Activated naive CD8-positive, alpha-beta T cell treated with anti-CD3 and anti-CD28 coated beads for 36 hours (primary cell): ENCODE results near the gene CTXND1. TPM values are rescaled to one million over a fixed set of nuclear protein-coding genes. Genes with fewer than 3 reads are reported as not detected.

Experiments
- DNase-seq: peaks from one replicate; pipeline ENCODE4 v3.0.0; 2021
- H3K27ac Mint-ChIP-seq: one replicate; pipeline ENCODE4 v1.8.0; 2022; ENCODE audit warnings: mild to moderate bottlenecking, moderate library complexity, mixed read lengths
- H3K27me3 Mint-ChIP-seq: one replicate; pipeline ENCODE4 v1.8.0; 2022; ENCODE audit warnings: mild to moderate bottlenecking, mixed read lengths
- H3K36me3 Mint-ChIP-seq: one replicate; pipeline ENCODE4 v1.8.0; 2021; ENCODE audit warnings: mild to moderate bottlenecking, mixed read lengths
- H3K4me1 Mint-ChIP-seq: one replicate; pipeline ENCODE4 v1.8.0; 2021; ENCODE audit warnings: mixed read lengths
- H3K4me3 Mint-ChIP-seq: one replicate; pipeline ENCODE4 v1.8.0; 2022; ENCODE audit warnings: mild to moderate bottlenecking, moderate library complexity, mixed read lengths
- H3K9me3 Mint-ChIP-seq: one replicate; pipeline ENCODE4 v1.8.0; 2022; ENCODE audit warnings: mixed read lengths
- total RNA-seq, 2 experiments: library from RNA; stranded (reverse); gene quantifications; one replicate each; pipeline ENCODE4 v1.2.3, GENCODE V29; 2021

CTXND1 gene
- total RNA-seq, 2 experiments from 2014 or later = not detected

DNA sequence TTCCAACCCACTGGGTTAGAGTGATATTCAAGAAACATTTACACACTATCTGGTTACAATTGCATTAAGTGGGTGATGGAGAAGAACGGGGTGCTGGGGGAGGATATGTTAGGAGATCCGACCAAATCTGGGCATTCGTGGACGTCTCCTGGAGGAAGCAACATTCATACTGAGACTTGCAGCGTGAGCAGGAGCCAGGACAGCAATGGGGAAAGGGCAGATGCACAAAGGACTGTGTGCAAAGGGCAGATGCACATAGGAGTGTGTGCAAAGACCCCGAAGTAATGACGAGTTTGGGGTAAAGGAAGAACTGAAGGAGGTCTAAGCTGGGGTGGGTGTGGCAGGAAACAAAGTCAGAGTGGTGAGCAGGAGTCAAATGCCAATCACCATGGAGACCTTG is 16.1 kb upstream of the CTXND1 start:
- H3K27ac Mint-ChIP-seq = no peak overlapping the region
- H3K36me3 Mint-ChIP-seq = no peaks in the 10 kb centered on the region
- DNase-seq = no peak
- H3K4me1 Mint-ChIP-seq = no peaks in the 10 kb centered on the region
- no peaks in the 10 kb centered on the region for H3K9me3 Mint-ChIP-seq
- H3K4me3 Mint-ChIP-seq = no peak overlapping the region
- H3K27me3 Mint-ChIP-seq = peaks cover 9% of the 10 kb centered on the region

DNA sequence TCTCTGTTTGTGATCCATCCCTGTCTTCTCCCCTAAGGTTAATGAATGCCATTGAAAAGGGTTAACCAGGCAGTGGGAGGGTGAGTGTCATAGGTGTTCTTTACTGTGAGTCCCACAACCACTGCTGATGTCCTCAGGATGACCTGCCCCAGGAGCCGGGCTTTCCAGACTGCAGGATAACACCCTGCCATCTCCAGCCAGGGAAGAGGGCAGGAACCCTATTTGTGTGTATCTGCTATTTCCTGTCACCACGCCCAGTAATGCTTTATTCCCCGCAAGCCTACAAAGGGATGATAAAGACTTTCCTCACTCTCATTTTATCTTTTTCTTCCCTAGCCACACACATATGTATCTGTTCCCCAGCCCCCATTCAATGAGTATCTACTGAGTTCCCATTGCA is 15.6 kb upstream of the CTXND1 start:
- Mint-ChIP-seq H3K27ac (no peak overlapping the region), H3K4me1 (no peaks in the 10 kb centered on the region), H3K36me3 (no peaks in the 10 kb centered on the region), H3K4me3 (no peak overlapping the region), H3K9me3 (no peaks in the 10 kb centered on the region), H3K27me3 (peaks cover 7% of the 10 kb centered on the region)
- DNase-seq = no peak

DNA sequence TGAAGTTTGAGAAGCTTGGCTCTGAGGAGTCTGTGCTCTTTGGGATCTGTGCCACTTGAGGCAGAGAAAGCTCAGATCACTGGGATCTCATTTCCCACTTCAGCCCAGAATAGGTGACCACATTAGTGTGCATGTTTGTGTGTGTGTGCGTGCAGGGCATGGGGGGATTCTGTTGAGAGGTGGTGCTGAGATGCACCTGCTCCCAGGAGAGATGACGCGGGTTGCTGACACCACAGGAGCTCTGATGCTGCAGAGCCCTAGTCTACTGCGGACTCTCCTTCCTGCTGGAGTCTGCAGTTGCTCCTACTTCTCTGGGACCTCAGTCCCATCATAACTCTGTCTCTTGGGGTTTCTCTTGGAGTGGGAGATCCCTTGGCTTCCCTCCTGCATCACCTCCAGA is 14.7 kb upstream of the CTXND1 start:
- H3K4me3 Mint-ChIP-seq = no peak overlapping the region
- no peak overlapping the region for H3K27ac Mint-ChIP-seq
- H3K27me3 Mint-ChIP-seq = peaks cover 12% of the 10 kb centered on the region
- no peak for DNase-seq
- H3K9me3 Mint-ChIP-seq = no peaks in the 10 kb centered on the region
- H3K4me1 Mint-ChIP-seq = no peaks in the 10 kb centered on the region
- no peaks in the 10 kb centered on the region for H3K36me3 Mint-ChIP-seq

DNA sequence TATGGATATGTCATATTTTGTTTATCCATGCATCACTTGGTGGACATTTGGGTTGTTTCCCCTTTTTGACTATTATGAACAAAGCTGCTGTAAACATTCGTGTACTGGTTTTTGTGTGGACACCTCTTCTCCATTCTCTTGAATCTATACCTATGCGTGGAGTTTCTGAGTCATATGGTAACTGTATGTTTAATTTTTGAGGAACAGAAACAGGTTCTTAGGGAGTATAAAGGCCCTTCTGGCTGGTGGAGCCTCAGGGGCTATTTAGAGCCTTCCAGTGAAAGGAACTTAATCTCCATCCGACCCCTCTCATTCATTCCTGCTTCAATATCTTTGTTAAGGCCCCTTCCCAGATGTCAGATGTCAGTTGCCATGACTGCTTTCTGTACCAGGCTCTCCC is 14.1 kb upstream of the CTXND1 start:
- no peak for DNase-seq
- H3K36me3 Mint-ChIP-seq = no peaks in the 10 kb centered on the region
- H3K4me3 Mint-ChIP-seq = no peak overlapping the region
- no peaks in the 10 kb centered on the region for H3K9me3 Mint-ChIP-seq
- no peaks in the 10 kb centered on the region for H3K4me1 Mint-ChIP-seq
- no peak overlapping the region for H3K27ac Mint-ChIP-seq
- H3K27me3 Mint-ChIP-seq = peaks cover 13% of the 10 kb centered on the region

DNA sequence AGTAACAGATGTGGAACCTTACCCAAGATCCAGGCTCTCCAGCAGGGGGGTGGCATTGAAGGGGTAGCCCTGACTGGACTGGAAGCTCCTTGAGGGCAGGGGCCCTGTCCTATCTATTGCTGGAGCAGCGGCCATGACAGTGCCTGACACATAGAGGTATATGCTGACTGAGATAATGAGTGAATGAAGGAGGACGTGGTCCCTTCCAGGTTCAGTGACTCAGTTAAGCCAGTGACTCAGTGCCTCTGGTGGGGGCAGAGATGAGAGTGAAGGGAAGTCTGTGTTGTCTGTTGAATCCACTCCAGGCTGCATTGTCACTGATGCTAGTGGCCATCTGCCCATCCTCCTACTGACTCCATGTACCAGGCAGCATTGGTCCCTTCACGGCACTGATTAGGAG is 13.0 kb upstream of the CTXND1 start:
- H3K9me3 Mint-ChIP-seq = no peaks in the 10 kb centered on the region
- peak; percentile 15 for DNase-seq
- no peaks in the 10 kb centered on the region for H3K36me3 Mint-ChIP-seq
- no peak overlapping the region for H3K4me3 Mint-ChIP-seq
- H3K27ac Mint-ChIP-seq = no peak overlapping the region
- peaks cover 15% of the 10 kb centered on the region for H3K27me3 Mint-ChIP-seq
- H3K4me1 Mint-ChIP-seq = no peaks in the 10 kb centered on the region

DNA sequence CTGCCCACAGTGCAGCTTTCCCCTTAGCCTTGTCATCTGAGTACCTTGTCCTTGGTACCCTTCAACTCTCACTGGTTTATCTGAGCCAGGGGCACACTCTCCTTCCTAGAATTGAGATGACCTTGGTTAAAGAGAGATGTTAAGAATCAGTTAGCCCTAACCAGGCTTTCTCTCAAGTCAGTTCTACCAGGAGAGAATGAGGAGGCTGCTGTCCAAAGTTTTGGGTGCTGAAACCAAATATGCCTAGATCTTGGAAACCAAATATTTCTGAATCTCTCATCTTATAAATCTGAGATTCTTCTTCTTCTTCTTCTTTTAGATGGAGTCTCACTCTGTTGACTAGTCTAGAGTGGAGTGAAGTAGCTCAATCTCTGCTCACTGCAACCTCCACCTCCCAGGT is 12.0 kb upstream of the CTXND1 start:
- DNase-seq = no peak
- Mint-ChIP-seq H3K36me3 (no peaks in the 10 kb centered on the region), H3K27ac (no peak overlapping the region), H3K9me3 (no peaks in the 10 kb centered on the region), H3K4me3 (no peak overlapping the region), H3K27me3 (peaks cover 25% of the 10 kb centered on the region), H3K4me1 (no peaks in the 10 kb centered on the region)

DNA sequence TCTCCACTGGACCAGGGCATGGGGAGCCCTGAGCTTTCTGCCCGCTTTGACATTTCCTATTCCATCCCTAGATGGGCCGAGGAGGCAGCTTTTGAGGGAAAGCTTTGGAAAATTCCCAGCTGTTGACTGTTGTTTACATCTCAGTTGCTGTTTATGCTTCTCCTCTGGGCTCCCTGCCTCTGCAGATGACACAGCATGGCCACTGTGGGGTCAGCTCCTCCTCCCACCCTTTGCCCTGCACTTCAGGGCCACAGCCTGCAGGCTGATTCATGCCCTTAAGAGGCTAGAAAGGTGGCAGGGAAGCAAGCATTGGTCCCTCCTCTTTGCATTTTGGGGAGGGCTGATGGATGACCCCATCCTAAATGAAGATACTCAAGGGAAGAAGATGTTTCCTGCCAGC is 8.5 kb upstream of the CTXND1 start:
- Mint-ChIP-seq H3K9me3 (no peaks in the 10 kb centered on the region), H3K36me3 (no peaks in the 10 kb centered on the region), H3K4me1 (no peaks in the 10 kb centered on the region), H3K4me3 (no peak overlapping the region), H3K27ac (no peak overlapping the region), H3K27me3 (peaks cover 37% of the 10 kb centered on the region)
- no peak for DNase-seq

DNA sequence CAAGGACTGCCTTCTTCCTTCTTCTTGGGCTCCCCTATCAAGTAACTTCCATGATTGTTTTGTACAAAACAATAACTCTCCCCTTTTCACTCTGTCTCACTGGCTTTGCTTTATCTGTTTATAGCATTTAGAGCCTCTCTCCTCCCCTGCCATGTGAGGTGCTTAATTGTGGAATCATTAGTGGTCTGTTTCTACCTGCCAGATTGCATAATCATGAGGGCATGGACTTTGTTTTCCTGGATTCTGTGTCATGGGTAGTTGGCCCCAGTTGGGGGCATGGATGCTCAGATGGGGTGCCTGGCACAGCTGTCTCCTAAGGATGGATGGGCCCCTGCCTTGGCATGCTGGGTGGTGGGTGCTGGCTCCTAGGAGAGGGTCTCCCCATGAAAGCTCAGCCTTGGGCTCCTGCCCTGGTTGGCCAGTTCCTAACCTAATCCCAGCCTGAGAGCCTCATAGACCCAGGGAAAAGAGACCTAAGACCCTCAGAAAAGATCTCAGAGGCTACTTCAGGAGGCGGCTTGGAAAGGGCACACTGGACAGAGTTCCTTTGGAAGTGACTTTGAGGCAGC is 8.0 kb upstream of the CTXND1 start:
- DNase-seq = no peak
- H3K36me3 Mint-ChIP-seq = no peaks in the 10 kb centered on the region
- H3K27ac Mint-ChIP-seq = no peak overlapping the region
- no peak overlapping the region for H3K4me3 Mint-ChIP-seq
- no peaks in the 10 kb centered on the region for H3K4me1 Mint-ChIP-seq
- H3K27me3 Mint-ChIP-seq = peaks cover 41% of the 10 kb centered on the region
- H3K9me3 Mint-ChIP-seq = no peaks in the 10 kb centered on the region

DNA sequence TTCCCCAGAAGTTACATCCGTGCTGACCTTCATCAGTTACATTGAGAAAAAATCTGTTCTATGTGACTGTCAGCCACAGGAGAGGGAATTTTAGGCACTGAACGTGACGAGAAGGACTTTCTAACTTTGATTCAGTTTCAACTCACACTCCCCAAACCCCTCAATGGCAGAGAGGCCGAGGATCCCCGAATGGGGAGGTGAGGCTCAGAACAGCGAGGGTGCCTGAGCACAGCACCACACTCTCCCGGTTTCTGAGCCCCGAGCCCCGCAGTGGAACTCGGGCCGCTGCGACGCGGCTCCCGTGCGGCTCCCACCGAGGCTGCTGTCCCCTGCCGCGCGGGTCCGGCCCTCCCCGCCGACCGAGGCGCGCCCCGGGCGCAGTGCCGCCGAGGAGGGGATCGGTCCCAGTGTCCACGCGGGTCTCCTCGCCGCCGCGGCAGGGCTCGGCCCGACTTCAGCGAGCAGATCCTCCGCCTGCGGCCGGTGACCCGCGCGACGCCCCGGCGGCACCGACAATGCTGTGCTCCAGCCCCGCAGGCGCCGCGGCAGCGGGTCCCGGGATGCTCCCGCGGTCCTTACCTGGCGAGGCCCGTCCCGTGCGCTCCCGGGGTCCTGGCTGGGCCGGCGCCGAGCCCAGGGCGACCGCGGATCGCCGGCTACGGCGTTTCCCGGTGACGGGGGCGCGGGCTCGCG is 439 bp downstream of the CTXND1 start:
- Mint-ChIP-seq H3K4me1 (peaks cover 5% of the 10 kb centered on the region), H3K27me3 (peaks cover 72% of the 10 kb centered on the region), H3K27ac (no peak overlapping the region), H3K4me3 (peak overlapping the region; percentile 32), H3K9me3 (no peaks in the 10 kb centered on the region), H3K36me3 (no peaks in the 10 kb centered on the region)
- no peak for DNase-seq

DNA sequence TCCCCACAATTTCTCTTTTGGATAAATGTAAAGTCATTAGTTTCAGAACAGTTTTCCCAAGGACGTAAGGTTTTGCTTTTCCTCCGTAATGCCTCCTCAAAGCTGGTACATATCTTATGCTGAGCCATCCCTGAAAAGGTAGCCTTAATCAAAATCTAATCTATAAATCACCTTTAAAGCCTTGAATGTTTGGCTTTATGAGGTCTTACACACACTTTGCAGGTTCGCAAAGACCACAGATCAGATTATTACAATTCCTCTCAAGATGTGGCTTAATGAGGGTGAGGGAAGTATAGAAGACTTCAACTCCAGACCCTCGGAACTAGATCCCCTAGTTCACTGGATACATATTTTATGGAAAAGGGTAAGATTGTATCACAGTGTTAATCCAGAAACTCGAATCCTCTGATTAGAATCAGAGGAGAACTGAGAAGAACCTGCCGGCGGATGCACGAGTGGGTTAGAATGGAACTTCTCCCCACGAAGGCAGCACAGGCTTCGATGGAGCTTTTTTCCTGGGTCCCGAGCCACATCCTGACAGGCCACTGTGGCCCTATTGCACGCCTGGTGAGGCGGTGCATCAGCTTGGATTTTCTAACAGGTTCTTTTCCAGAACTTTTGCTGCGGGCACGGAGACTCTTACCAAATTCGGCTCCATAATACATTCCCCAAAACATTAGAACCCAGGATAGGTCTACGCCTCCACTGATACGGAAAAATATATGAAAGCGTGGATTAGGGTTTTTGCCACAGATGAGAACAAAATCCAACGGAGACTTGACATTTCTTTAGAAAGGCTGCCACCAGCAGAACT is 1.2 kb downstream of the CTXND1 start:
- Mint-ChIP-seq H3K4me3 (peak overlapping the region; percentile 32), H3K36me3 (no peaks in the 10 kb centered on the region), H3K27ac (no peak overlapping the region), H3K9me3 (no peaks in the 10 kb centered on the region), H3K4me1 (peaks cover 5% of the 10 kb centered on the region), H3K27me3 (peaks cover 67% of the 10 kb centered on the region)
- DNase-seq = no peak

DNA sequence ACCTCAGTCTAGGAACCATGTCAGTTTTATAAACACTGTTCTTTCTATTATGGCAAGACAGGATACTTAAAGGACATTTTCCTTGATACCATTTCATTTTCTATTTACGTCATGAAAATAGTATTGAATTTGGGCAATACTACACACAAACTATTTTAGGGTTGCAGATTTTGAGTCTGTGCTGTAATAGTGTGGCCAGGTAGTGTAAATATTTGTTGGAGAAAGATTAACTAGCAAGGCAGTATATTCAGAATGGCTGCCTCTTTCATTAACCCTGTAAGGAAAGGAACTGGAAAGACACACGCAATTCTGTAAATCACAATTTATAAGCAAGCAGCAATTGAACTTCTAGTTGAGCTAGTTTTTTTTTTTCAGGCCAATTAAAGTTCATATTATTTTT is 2.0 kb downstream of the CTXND1 start:
- DNase-seq = no peak

DNA sequence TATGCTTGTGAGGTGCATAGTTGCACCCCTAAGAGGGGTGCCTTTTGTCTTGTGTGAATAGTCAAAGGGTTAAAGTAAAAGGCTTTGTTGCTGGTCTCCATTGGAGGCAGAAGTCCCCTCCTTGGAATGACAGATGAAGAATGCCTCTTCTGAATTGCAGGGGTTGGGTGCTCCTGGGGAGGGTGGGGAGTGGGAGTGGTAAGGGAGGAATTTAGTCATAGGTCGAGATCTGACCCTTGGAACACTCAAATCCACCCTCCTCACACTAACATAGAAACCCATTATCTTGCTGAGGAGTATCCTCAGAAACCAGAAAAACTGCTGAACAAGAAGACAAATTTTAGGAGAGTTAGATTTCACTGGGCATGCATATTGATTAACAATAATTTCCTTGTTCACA is 4.7 kb downstream of the CTXND1 start:
- H3K27me3 Mint-ChIP-seq = peaks cover 44% of the 10 kb centered on the region

More for the DNA sequence above, 2.0 kb downstream of the CTXND1 start:
- Mint-ChIP-seq H3K36me3 (no peaks in the 10 kb centered on the region), H3K4me3 (no peak overlapping the region), H3K9me3 (no peaks in the 10 kb centered on the region), H3K27me3 (peaks cover 62% of the 10 kb centered on the region), H3K4me1 (peaks cover 5% of the 10 kb centered on the region), H3K27ac (no peak overlapping the region)

DNA sequence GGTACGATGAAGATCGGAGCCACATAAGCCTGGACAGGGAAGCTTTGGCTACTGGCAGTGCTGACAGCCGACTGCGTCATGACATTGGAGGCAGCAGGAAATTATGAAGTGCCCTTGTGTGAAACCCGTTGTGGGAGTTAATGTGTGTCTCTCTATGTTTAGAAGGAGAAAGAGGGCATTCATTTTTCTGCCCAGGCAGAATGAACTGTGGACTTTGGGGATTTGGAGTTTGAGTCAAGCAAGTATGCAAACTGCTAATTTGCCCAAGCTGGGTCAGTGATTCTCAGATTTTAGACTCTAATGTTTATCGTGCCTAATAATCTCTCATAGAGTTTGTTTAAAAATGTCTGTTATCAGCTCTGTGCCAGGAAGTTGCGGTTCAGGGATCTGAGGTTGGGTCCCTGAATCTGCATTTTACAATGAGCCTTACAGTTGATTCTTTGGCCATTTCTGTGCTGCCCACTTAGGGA is 5.6 kb downstream of the CTXND1 start:
- Mint-ChIP-seq H3K27me3 (peaks cover 48% of the 10 kb centered on the region), H3K36me3 (no peaks in the 10 kb centered on the region), H3K4me3 (no peak overlapping the region), H3K9me3 (no peaks in the 10 kb centered on the region), H3K27ac (no peak overlapping the region), H3K4me1 (peaks cover 3% of the 10 kb centered on the region)
- DNase-seq = no peak

More for the DNA sequence above, 4.7 kb downstream of the CTXND1 start:
- Mint-ChIP-seq H3K9me3 (no peaks in the 10 kb centered on the region), H3K4me3 (no peak overlapping the region), H3K27ac (no peak overlapping the region), H3K36me3 (no peaks in the 10 kb centered on the region), H3K4me1 (peaks cover 5% of the 10 kb centered on the region)
- DNase-seq = no peak

DNA sequence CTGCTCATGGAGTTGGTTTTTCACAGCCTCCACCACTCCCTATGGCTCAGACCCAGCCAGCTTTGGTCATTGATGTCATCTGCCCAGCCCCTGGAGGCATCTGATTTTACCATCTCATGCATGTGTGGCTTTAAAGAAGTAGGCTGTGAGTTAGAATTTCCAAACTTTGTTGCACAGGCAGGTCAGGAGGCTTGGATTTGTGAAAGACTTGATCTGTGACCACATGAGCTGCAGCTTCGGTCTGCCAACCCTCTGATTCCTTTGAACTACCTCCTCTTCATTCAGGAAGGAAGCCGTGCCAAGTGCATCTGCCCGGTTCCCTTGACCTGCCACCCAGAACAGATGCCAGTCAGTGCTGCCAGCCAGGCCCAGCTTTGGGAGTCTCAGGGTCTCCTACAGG is 9.2 kb downstream of the CTXND1 start:
- Mint-ChIP-seq H3K27ac (no peak overlapping the region), H3K4me1 (no peaks in the 10 kb centered on the region), H3K27me3 (peaks cover 25% of the 10 kb centered on the region), H3K4me3 (no peak overlapping the region), H3K9me3 (no peaks in the 10 kb centered on the region), H3K36me3 (no peaks in the 10 kb centered on the region)
- DNase-seq = no peak

DNA sequence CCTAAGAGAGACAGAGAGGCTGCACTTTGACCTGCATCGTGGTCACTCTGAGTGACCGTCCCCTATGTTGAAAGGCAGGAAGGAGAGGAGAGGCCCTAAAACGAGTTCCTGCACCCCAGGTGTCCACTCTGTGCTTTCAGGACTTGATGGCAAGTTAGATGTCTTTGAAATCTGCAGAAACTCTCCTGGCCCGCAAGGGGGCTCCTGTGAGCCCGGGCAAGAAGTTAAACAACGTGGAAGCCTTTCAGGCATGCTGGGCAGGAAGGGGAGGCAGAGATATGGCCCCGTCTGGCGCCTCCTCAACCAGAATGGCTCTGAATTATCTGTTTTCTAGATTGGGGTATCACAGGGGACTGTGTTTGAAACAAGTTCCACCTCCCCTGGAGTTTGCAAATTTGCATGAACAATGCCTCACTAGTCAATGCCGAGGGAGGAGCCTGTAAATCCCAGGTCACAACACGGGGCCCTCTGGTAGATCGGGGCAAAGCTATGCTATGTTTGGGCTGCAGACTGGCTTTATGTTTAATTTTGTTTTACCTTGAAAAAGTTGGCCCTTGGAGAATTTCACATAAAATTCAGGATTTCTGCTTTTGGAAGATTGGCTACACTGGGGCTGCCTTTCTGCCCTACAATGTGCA is 9.8 kb downstream of the CTXND1 start:
- Mint-ChIP-seq H3K27ac (no peak overlapping the region), H3K9me3 (no peaks in the 10 kb centered on the region), H3K4me3 (no peak overlapping the region), H3K27me3 (peaks cover 23% of the 10 kb centered on the region), H3K4me1 (no peaks in the 10 kb centered on the region), H3K36me3 (no peaks in the 10 kb centered on the region)
- DNase-seq = peak; percentile 24
